ENCODE data around the gene BMS1.
"Not testable (repeated sequence)": the region's sequence is repeated elsewhere in the genome, so short reads cannot be mapped to it uniquely, and the experiment has no call there.

The BMS1 gene

GRCh38 chr10:42790835-42791234 is 8.2 kb downstream of the BMS1 start:
- no peak for DNase-seq

DNA sequence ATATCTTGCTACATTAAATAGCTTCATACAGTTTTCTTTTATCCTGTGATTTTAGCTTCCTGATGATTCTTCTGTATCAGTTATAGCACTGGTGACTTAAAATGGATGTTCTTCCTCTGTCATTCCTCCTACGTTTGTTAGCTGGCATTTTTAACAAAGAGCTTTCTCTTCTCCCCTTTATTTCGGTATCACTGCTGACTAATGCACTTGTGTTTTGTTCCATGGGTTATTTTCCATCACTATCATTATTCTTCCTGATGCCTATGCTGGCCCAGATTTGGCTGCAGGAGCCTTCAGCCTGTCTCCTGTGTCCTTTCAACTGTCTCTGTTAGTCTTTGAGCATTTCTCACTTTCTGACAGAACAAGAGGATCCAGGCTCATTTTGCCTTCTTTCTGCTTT is 13.1 kb downstream of the BMS1 start:
- no peak for DNase-seq

DNA sequence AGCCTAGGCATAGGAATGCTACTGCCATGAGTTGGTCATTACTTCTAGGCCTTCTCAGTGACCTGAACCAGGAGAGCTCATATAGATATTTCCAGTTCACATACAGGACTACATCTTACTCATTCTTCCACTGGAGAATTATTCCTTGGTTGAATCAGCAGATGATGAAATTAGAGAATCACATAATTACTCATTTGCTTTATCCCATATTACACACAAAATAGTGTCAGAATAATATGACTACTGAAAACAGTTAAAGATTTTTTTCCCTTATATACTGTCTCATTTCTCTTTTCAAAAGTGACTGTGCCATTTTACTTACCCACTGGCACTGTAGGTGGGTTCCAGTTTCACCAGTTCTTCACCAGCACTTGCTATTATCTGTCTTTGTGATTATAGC is 18.5 kb downstream of the BMS1 start:
- peak; percentile 78 for DNase-seq

GRCh38 chr10:42802876-42803275 is 20.3 kb downstream of the BMS1 start:
- DNase-seq, result peak; percentile 14

DNA sequence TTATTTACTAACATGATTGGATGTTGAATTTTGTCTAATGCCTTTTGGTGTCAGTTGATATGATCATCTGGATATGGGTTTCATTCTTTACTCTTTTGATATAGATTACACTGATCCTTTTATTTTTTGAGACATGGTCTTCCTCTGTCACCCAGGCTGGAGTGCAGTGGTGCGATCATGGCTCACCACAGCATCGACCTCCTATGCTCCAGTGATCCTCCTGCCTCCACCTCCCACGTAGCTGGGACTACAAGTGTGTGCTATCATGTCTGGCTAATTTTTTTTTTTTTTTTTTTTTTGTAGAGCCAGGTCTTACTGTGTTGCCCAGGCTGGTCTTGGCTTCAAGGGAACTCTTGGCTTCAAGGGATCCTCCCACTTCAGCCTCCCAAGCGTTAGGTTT is 27.1 kb downstream of the BMS1 start:
- DNase-seq, result no peak

DNA sequence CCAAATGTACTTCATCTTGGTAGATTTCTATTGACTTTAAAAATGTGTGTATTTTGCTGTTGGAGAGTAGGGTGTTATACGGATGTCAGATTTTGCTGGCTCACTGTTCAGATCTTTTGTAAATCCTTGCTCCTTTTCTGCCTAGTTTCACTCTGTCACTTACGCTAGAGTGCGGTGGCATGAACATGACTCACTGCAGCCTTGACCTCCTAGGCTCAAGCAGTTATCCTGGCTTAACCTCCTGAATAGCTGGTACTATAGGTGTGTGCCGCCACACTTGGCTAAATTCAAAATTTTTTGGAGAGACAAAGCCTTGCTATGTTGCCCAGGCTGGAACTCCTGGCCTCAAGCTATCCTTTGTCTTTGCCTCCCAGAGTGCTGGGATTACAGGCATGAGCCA is 29.4 kb downstream of the BMS1 start:
- DNase-seq, result no peak

DNA sequence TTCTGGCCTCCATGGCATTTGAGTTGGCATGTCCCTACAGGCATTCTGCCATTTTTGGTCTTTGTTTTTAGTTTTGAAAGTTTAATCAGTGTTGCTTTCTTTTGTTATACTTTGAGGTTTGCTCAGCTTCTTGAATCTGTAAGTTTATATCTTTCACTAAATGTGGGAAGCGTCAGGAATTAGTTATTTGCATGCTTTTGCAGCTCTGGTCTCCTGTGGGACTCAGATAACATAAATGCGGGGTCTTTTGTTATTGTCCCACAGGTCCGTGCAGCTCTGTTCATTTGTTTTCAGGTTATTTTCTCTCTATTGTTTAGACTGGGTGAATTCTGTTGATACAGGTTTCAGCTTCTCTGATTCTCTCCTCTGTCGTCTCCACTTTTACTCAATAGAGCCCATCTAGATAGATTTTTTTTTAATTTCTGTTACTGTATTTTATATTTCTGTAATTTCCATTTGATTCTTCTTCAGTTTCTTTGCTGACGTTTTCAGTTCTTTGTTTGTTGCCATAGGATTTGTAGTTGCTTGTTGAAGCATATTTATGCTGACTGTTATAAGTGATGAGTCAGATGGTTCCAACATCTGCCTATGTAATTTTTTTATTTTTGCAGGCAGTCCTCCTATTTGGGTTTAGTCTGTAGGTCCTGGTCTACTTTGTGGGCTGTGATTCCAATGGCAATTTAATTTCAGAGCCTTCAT is 31.5 kb downstream of the BMS1 start:
- DNase-seq, result not testable (repeated sequence)

GRCh38 chr10:42816334-42816733 is 33.7 kb downstream of the BMS1 start:
- not testable (repeated sequence) for DNase-seq

- DNase-seq, result no peak
Measured at GRCh38 chr10:42816912-42817311, 34.3 kb downstream of the BMS1 start.

DNA sequence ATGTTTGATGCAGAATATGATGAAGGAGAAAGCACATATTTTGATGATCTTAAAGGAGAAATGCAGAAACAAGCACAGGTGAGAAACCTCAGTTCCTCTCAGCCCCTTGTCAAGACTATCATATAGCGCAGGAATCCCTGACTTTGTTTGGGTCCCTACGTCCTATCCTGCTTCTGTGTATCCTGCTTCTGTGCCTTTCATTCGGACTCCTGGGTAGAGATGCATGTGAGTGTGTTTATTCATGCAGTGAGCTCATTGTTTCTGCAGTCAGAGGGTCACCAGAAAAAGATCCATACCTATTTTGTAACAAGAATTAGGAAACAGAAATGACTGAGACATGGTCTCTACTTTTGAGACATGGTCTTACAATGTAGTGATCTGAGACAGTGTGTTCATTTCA is 34.8 kb downstream of the BMS1 start:
- DNase-seq, result not testable (repeated sequence)

GRCh38 chr10:42826759-42827158 is 44.2 kb downstream of the BMS1 start:
- not testable (repeated sequence) for DNase-seq

DNA sequence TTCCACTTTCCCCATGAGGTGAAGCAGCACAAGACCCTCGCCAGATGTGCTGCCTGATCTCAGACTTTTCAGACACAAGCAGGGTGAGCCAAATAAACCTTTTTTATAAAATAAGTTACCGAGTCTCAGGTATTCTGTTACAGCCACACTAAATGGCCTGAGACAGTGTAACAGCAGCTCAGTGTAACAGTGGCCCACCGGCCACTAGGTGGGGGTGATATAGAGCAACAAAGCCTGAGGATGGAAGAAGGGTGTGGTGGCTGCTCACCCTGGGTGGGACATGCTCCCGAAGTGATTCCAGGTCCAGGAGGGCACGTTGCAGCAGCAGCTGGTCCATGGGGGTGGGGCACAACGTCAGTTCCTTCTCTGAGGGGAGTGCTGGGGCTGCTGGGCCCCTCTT is 44.6 kb downstream of the BMS1 start:
- DNase-seq, result no peak

GRCh38 chr10:42828391-42828790 is 45.8 kb downstream of the BMS1 start:
- DNase-seq, result not testable (repeated sequence)

DNA sequence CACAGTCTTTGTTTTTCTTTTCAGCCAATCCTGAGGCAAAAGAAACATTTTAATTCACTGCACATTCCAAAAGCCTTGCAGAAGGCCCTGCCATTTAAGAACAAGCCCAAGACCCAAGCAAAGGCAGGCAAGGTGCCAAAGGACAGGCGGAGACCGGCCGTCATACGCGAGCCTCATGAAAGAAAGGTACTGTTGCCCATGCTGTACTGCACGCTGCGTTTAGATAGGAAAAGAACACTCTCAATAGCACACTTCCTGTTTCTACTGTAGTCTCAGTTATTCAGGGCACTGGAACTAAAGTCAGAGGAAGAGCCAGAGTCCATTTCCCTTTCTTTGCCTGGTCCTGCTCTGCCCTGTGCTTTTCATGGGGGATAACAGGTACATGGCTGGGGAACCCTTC is 47.6 kb downstream of the BMS1 start:
- DNase-seq, result no peak

GRCh38 chr10:42836096-42836495 is 53.5 kb downstream of the BMS1 start:
- DNase-seq, result no peak

DNA sequence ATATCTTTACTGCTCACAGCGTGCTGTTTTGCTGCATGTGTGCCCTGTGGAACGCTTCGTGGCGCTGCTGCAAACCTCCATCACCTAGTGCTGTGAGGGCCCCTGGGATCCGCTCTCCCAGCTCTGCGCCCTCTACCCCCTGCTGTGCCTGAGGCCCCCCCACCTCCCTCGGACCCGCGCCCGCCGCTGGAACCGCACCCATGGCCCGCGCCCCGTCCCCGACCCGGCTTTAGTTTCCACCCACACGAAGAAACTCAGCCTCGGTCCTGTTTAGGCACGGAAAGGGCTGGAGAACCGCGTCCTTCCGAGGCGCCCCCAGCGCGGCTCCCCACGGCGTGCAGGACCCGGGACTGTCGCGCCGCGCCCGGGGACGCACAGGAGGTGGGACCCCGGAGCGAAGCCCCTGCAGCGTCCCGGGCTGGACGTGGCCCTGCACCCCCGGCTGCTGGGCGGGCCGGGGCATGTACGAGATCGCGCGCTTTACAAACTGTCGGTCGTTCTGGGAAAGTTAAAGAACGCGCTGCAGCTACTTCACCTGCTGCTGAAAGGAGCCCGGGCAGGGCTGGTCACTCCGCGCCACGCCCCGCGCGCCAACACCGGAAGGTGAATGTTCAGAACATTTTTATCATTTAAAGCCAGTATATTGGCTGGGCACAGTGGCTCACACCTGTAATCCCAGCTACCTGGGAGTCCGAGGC is 54.3 kb downstream of the BMS1 start:
- DNase-seq, result peak; percentile 23

GRCh38 chr10:42844810-42845209 is 62.2 kb downstream of the BMS1 start:
- DNase-seq, result not testable (repeated sequence)

- DNase-seq, result not testable (repeated sequence)
Measured at GRCh38 chr10:42847261-42847660, 64.7 kb downstream of the BMS1 start.

- no peak for DNase-seq
Measured at GRCh38 chr10:42850931-42851330, 68.3 kb downstream of the BMS1 start.

DNA sequence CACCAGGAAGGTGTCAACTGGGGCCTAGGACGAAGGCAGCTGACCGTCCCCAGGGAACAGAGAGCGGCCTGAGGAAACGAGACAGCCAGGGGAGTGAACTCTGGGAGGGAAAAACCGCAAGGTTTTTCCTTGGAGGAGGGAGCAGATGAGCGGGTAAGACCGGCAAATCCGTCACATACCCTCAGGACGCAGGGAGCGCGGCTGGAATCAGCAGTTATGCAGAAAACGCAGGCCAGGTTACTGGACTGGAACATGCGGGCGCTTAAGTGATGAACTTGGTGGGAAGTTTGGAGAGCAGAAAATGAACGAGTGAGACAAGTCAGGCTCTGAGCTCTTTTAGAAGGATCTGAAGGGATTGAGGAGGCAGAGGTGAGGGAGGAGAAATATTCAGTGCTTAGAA is 76.7 kb downstream of the BMS1 start:
- DNase-seq, result no peak

GRCh38 chr10:42860016-42860415 is 77.4 kb downstream of the BMS1 start:
- DNase-seq, result not testable (repeated sequence)

- not testable (repeated sequence) for DNase-seq
Measured at GRCh38 chr10:42862801-42863200, 80.2 kb downstream of the BMS1 start.

DNA sequence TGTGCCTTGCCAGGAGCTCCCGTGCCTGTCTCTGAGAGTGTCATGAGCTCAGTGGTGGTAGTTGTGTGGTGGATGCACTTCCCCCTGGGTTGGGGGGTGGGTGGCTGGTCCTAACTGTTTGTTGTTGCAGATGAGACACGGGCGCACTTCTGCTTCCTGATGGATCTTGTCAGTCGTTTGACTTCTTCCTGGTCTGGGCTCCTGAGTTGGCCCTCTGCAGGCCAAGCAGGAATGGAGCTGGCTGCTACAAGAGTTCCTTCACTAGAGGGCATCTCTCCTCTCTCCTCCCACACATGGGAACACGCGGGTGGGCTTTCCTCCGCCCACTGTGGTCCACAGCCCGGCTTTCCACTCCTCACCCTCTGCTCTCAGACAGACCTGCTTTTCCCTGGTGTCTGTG is 82.0 kb downstream of the BMS1 start:
- DNase-seq, result no peak

DNA sequence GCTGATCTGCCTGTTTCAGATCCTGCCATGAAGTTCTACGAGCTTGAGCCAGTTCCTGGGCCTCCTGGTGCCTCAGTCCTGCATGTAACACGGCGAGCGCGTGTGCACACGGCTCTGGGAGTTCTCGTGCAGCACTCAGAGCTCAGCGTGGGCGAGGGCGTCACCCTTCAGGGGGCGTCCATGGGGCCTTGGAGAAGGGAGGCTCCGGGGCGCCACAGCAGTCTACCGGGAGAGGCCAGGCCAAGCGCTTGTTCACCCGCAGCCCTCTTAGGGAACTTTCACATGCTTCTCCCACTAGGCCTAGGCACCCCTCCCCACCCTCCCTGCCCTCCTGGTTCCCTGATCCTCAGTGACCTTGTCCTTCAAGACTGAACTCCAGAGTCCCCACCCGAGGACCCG is 83.1 kb downstream of the BMS1 start:
- no peak for DNase-seq

All from activated CD4-positive, alpha-beta T cell treated with anti-CD3 and anti-CD28 coated beads, Interleukin-10, Interleukin-2, amounts not matched to agents 100 ng/mL and 50 ng/mL, durations not matched to agents 16 hours and 8 hours (primary cell).